AG04450 (cell line): Measurements from ENCODE around the gene PARD3. TPM values are rescaled to one million over a fixed set of nuclear protein-coding genes. Genes with fewer than 3 reads are reported as not detected.

ENCODE experiments used
- CTCF ChIA-PET: fragments of 300-600, 350-600 bp; formaldehyde crosslinking; extraction: SDS; loops from one replicate; lab custom pipeline; 2022; ENCODE audit warnings: antibody characterized with exemption, inconsistent platforms; lab: Charles Lee
- POLR2A ChIA-PET: fragments of 350-600 bp; formaldehyde crosslinking; extraction: SDS; loops from one replicate; lab custom pipeline; 2021; ENCODE audit warnings: antibody characterized with exemption, inconsistent platforms; lab: Yijun Ruan, JAX
- DNase-seq: peaks from one replicate; pipeline ENCODE4 v3.0.0-alpha.2; 2011; ENCODE audit warnings: low read depth, low spot score
- H3K27ac ChIP-seq: one replicate; pipeline ENCODE4 v1.5.1; 2012; ENCODE audit warnings: low read depth, low read length, control low read depth
- H3K27me3 ChIP-seq: one replicate; pipeline ENCODE4 v1.6.0; 2012; ENCODE audit warnings: low read length; ENCODE audit not compliant: control insufficient read depth, insufficient read depth
- H3K4me3 ChIP-seq: 2 replicates; pipeline ENCODE4 v1.5.1; 2011; ENCODE audit warnings: mild to moderate bottlenecking, low read depth, low read length, control low read depth
- H3K9me3 ChIP-seq: 2 replicates; pipeline ENCODE4 v1.5.1; 2012; ENCODE audit warnings: low read length; ENCODE audit not compliant: control insufficient read depth, insufficient read depth
- polyA plus RNA-seq: library from polyadenylated mRNA; depleted of rRNA; stranded (reverse); fragments of >200 nt; gene quantifications from 2 replicates; pipeline ENCODE4 v1.2.3, GENCODE V29; 2011
- TF ChIP-seq, protein P1 (sequence below): IDR thresholded peaks from 2 replicates; pipeline ENCODE4 v1.5.1; 2011; ENCODE audit warnings: low read depth, low read length, control low read depth, inconsistent platforms

PARD3 gene
- polyA plus RNA-seq, 1 experiment = 43.1 TPM

GRCh38 chr10:34699904-34700517 is 115.1 kb downstream of the PARD3 start:
- H3K4me3 ChIP-seq = no peak overlapping the region
- H3K27ac ChIP-seq = no peak overlapping the region
- TF ChIP-seq, protein P1, sequence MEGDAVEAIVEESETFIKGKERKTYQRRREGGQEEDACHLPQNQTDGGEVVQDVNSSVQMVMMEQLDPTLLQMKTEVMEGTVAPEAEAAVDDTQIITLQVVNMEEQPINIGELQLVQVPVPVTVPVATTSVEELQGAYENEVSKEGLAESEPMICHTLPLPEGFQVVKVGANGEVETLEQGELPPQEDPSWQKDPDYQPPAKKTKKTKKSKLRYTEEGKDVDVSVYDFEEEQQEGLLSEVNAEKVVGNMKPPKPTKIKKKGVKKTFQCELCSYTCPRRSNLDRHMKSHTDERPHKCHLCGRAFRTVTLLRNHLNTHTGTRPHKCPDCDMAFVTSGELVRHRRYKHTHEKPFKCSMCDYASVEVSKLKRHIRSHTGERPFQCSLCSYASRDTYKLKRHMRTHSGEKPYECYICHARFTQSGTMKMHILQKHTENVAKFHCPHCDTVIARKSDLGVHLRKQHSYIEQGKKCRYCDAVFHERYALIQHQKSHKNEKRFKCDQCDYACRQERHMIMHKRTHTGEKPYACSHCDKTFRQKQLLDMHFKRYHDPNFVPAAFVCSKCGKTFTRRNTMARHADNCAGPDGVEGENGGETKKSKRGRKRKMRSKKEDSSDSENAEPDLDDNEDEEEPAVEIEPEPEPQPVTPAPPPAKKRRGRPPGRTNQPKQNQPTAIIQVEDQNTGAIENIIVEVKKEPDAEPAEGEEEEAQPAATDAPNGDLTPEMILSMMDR = no peak
- no peaks in the 10 kb centered on the region for H3K27me3 ChIP-seq
- ChIA-PET CTCF (no interaction called here), POLR2A (no interaction called here)
- no peaks in the 10 kb centered on the region for H3K9me3 ChIP-seq
- DNase-seq = no peak

- ChIA-PET CTCF (interaction anchor here (0.6 kb wide), 1 partner anchor 13 kb away, joined by 3 read pairs; no protein-coding TSS in a partner anchor), POLR2A (no interaction called here)
- H3K4me3 ChIP-seq = no peak overlapping the region
- DNase-seq = no peak
- H3K9me3 ChIP-seq = no peaks in the 10 kb centered on the region
- no peaks in the 10 kb centered on the region for H3K27me3 ChIP-seq
- TF ChIP-seq, protein P1 = no peak
- H3K27ac ChIP-seq = no peak overlapping the region
These were observed 116.1 kb downstream of the PARD3 start for GRCh38 chr10:34698979-34699378.

DNA sequence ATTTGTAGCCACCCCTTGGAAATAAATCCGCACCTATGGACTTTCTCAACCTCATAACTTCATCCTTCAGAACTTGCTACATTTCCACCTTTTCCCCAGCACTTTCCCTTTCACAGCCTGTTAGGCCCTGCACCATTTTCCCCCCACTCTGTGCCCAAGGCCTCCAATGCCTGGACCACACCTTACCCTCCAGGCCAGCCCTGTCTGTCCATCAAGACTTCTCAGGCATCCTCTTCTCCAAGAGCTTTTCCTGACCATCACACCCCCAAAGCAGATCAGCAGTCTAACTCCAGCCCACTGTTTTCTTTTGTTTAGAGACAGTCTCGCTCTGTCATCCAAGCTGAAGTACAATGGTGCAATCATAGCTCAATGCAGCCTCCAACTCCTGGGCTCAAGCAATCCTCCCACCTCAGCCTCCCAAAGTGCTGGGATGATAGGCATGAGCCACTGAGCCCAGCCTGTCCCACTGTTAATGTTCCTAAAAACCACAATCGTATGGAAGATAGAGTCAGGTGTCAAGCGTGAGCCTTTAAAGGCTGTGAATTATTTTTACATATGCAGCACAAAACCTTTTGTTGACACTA is 116.8 kb downstream of the PARD3 start:
- ChIA-PET POLR2A (no interaction called here), CTCF (no interaction called here)
- no peak overlapping the region for H3K27ac ChIP-seq
- DNase-seq = no peak
- no peak overlapping the region for H3K4me3 ChIP-seq
- H3K9me3 ChIP-seq = no peaks in the 10 kb centered on the region
- TF ChIP-seq, protein P1 = no peak
- no peaks in the 10 kb centered on the region for H3K27me3 ChIP-seq

- TF ChIP-seq, protein P1 = no peak
- no peak for DNase-seq
- no peak overlapping the region for H3K4me3 ChIP-seq
- H3K27me3 ChIP-seq = no peaks in the 10 kb centered on the region
- ChIA-PET POLR2A (no interaction called here), CTCF (no interaction called here)
- H3K9me3 ChIP-seq = no peaks in the 10 kb centered on the region
- H3K27ac ChIP-seq = no peak overlapping the region
These were observed 117.5 kb downstream of the PARD3 start for GRCh38 chr10:34697351-34698247.

- Histone ChIP-seq H3K27me3 (no peaks in the 10 kb centered on the region), H3K9me3 (no peaks in the 10 kb centered on the region), H3K27ac (no peak overlapping the region), H3K4me3 (no peak overlapping the region)
- CTCF ChIA-PET = no interaction called here
- TF ChIP-seq, protein P1 = no peak
- DNase-seq = no peak
- POLR2A ChIA-PET = no interaction called here
These were observed 118.7 kb downstream of the PARD3 start for GRCh38 chr10:34696423-34696822.
